ENCODE measurements around the gene THEM5.

The THEM5 gene

DNA sequence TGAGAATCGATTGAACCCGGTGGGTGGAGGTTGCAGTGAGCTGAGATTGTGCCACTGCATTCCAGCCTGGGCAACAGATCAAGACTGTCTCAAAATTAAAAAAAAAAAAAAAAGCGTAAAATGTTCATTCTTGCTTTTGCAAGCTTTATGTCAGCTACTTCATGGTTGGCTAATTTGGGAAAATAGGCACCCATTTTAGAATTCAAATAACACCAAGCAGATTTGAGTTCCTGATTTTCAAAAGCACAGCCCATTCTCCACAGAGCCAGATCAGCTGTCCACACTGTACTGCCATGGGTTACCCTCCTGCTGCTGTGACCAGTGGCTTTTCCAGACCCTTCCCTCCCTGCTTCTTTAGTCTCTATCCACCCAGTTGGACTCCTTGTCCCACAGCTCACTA, 4.4 kb downstream of the THEM5 start:
- no peaks in the 10 kb centered on the region for H3K79me2 ChIP-seq (ENCODE audit: low read length)
- H3F3A ChIP-seq (ENCODE audit: insufficient read depth, low read length): no peaks in the 10 kb centered on the region
- TF ChIP-seq, protein P1, sequence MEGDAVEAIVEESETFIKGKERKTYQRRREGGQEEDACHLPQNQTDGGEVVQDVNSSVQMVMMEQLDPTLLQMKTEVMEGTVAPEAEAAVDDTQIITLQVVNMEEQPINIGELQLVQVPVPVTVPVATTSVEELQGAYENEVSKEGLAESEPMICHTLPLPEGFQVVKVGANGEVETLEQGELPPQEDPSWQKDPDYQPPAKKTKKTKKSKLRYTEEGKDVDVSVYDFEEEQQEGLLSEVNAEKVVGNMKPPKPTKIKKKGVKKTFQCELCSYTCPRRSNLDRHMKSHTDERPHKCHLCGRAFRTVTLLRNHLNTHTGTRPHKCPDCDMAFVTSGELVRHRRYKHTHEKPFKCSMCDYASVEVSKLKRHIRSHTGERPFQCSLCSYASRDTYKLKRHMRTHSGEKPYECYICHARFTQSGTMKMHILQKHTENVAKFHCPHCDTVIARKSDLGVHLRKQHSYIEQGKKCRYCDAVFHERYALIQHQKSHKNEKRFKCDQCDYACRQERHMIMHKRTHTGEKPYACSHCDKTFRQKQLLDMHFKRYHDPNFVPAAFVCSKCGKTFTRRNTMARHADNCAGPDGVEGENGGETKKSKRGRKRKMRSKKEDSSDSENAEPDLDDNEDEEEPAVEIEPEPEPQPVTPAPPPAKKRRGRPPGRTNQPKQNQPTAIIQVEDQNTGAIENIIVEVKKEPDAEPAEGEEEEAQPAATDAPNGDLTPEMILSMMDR (IDR thresholded peaks at IDR 0.05; ENCODE audit: low read length): no peak
- no peak for TF ChIP-seq EZH2 (optimal IDR thresholded peaks at IDR 0.05; ENCODE audit: low read depth, low read length)
- no peak for TF ChIP-seq EZH2phosphoT487 (IDR thresholded peaks at IDR 0.05; ENCODE audit: low read length)
- H3K9me3 ChIP-seq (replicated peaks; ENCODE audit: insufficient read depth, low read length): no peaks in the 10 kb centered on the region
- H3K9me2 ChIP-seq (replicated peaks; ENCODE audit: insufficient read depth, low read length): no peaks in the 10 kb centered on the region
- H3K4me2 ChIP-seq (ENCODE audit: low read depth, low read length): no peak overlapping the region
- H3K27me3 ChIP-seq (replicated peaks; ENCODE audit: insufficient read depth, low read length): no peaks in the 10 kb centered on the region
- no peak overlapping the region for H3K27ac ChIP-seq (ENCODE audit: low read length)
- H3K9ac ChIP-seq (ENCODE audit: low read length): no peak overlapping the region
- peaks cover 11% of the 10 kb centered on the region for H3K4me1 ChIP-seq (ENCODE audit: low read length)
- no peaks in the 10 kb centered on the region for H3K36me3 ChIP-seq (replicated peaks; ENCODE audit: insufficient read depth, low read length)
- no peak overlapping the region for H3K4me3 ChIP-seq (ENCODE audit: low read length)
- H4K20me1 ChIP-seq (ENCODE audit: insufficient read depth, low read length): no peaks in the 10 kb centered on the region
- no peak for DNase-seq
- H2AFZ ChIP-seq (ENCODE audit: low read length): no peak overlapping the region

DNA sequence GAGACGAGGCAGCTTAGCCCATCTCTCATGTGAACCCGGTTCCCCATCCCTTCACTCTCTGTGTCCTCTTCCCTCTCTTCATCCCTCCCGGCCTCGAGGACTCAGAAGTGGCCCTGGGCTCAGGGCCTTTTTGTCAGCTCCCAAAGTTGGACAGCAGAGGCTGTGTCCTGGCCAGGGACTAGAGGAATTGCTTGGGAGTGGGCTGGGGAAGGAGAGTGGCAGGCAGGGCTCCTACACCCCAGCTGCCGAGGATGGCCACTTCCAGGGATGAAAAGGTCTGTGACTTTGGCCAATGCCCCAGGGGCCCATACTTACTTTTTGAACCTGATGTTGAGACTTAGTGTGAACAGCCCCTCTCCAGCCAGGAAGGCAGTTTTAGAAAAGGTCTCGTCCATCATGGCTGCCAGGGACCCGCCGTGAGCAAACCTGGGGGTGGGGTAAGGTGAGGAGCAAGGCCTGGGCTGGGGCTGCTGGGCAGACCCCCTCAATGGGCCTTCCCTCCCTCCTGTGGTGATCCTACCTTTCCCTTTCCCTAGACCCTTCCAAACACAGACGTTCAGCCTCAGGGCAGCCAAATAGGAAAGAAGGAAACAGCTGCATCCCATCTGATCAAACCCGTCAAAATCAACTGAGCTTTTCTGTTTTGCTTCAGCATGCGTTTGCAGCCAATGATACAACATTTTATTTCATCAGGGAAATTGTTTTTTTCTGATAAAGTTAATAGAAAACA, 5.5 kb downstream of the THEM5 start:
- H3K27me3 ChIP-seq (replicated peaks; ENCODE audit: insufficient read depth, low read length): no peaks in the 10 kb centered on the region
- DNase-seq: no peak
- no peaks in the 10 kb centered on the region for H3K36me3 ChIP-seq (replicated peaks; ENCODE audit: insufficient read depth, low read length)
- H3K4me1 ChIP-seq (ENCODE audit: low read length): peaks cover 11% of the 10 kb centered on the region
- H2AFZ ChIP-seq (ENCODE audit: low read length): no peak overlapping the region
- no peaks in the 10 kb centered on the region for H3K79me2 ChIP-seq (ENCODE audit: low read length)
- H3F3A ChIP-seq (ENCODE audit: insufficient read depth, low read length): no peaks in the 10 kb centered on the region
- H3K4me2 ChIP-seq (ENCODE audit: low read depth, low read length): no peak overlapping the region
- no peak overlapping the region for H3K9ac ChIP-seq (ENCODE audit: low read length)
- TF ChIP-seq EZH2phosphoT487 (IDR thresholded peaks at IDR 0.05; ENCODE audit: low read length) (no peak), EZH2 (optimal IDR thresholded peaks at IDR 0.05; ENCODE audit: low read depth, low read length) (no peak)
- TF ChIP-seq, protein P1 (IDR thresholded peaks at IDR 0.05; ENCODE audit: low read length): no peak
- no peak overlapping the region for H3K4me3 ChIP-seq (ENCODE audit: low read length)
- H3K9me2 ChIP-seq (replicated peaks; ENCODE audit: insufficient read depth, low read length): no peaks in the 10 kb centered on the region
- H3K27ac ChIP-seq (ENCODE audit: low read length): no peak overlapping the region
- H3K9me3 ChIP-seq (replicated peaks; ENCODE audit: insufficient read depth, low read length): no peaks in the 10 kb centered on the region
- no peaks in the 10 kb centered on the region for H4K20me1 ChIP-seq (ENCODE audit: insufficient read depth, low read length)

DNA sequence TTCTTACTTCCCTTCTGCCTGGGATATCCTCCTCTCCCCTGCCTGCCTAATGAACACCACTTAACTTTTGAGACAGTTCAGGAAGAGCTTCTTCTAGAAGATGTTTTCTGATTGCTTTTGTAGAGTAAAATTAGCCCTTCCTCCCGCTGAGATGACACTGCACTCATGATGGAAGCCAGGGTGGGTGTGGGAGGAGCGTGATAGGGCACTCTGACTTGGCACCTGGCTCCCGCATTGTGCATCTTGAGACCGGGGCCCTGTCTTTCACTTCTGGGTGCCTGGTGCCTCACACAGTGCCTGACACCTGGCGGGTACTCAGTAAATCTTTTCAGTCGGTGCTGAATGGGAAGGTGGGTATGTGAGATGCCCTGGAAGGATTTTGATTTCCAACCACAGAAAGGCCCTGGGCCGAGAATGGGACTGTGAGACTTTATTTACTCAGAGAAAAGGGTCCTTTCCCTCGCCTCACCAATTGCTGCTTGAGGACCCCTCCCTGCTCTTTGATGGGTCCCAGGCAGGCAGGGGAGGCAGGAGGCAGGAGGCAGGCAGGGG, 6.8 kb downstream of the THEM5 start:
- H4K20me1 ChIP-seq (ENCODE audit: insufficient read depth, low read length): no peaks in the 10 kb centered on the region
- H3K9me3 ChIP-seq (replicated peaks; ENCODE audit: insufficient read depth, low read length): no peaks in the 10 kb centered on the region
- no peaks in the 10 kb centered on the region for H3F3A ChIP-seq (ENCODE audit: insufficient read depth, low read length)
- no peaks in the 10 kb centered on the region for H3K36me3 ChIP-seq (replicated peaks; ENCODE audit: insufficient read depth, low read length)
- no peaks in the 10 kb centered on the region for H3K79me2 ChIP-seq (ENCODE audit: low read length)
- H3K4me1 ChIP-seq (ENCODE audit: low read length): peaks cover 11% of the 10 kb centered on the region
- peak overlapping the region; percentile 6; the same call in 1 of the 2 replicates for H3K27ac ChIP-seq (ENCODE audit: low read length)
- no peaks in the 10 kb centered on the region for H3K9me2 ChIP-seq (replicated peaks; ENCODE audit: insufficient read depth, low read length)
- peak overlapping the region; percentile 66 for H2AFZ ChIP-seq (ENCODE audit: low read length)
- TF ChIP-seq EZH2 (optimal IDR thresholded peaks at IDR 0.05; ENCODE audit: low read depth, low read length): no peak
- no peak for TF ChIP-seq EZH2phosphoT487 (IDR thresholded peaks at IDR 0.05; ENCODE audit: low read length)
- TF ChIP-seq, protein P1 (IDR thresholded peaks at IDR 0.05; ENCODE audit: low read length): no peak
- peak; percentile 68 for DNase-seq
- no peak overlapping the region; the same call in 1 of the 2 replicates for H3K4me3 ChIP-seq (ENCODE audit: low read length)
- H3K9ac ChIP-seq (ENCODE audit: low read length): no peak overlapping the region
- H3K4me2 ChIP-seq (ENCODE audit: low read depth, low read length): peak overlapping the region; percentile 30; the same call in 1 of the 2 replicates
- no peaks in the 10 kb centered on the region for H3K27me3 ChIP-seq (replicated peaks; ENCODE audit: insufficient read depth, low read length)

All from MM.1S (cell line).